OCI-LY1 (cell line): Measurements from ENCODE around the gene PDPN.

Experiments used
- EZH2 ChIP-seq: fragments of 200-600 bp; sonication (generic), shearing (Covaris generic); IDR thresholded peaks from 2 replicates; pipeline ENCODE4 v1.8.0; 2017; ENCODE audit warnings: borderline replicate concordance, mixed run types, mild to moderate bottlenecking, antibody characterized with exemption, low read length, moderate library complexity, mixed read lengths
- TF ChIP-seq, protein P1 (sequence below): fragments of 200-600 bp; sonication (generic), shearing (Covaris generic); IDR thresholded peaks from 2 replicates; pipeline ENCODE4 v1.5.1; 2017; ENCODE audit warnings: mild to moderate bottlenecking, antibody characterized with exemption, low read length, moderate library complexity, mixed read lengths

GRCh38 chr1:13576926-13577325, 6.7 kb upstream of the PDPN start:
- TF ChIP-seq, protein P1, sequence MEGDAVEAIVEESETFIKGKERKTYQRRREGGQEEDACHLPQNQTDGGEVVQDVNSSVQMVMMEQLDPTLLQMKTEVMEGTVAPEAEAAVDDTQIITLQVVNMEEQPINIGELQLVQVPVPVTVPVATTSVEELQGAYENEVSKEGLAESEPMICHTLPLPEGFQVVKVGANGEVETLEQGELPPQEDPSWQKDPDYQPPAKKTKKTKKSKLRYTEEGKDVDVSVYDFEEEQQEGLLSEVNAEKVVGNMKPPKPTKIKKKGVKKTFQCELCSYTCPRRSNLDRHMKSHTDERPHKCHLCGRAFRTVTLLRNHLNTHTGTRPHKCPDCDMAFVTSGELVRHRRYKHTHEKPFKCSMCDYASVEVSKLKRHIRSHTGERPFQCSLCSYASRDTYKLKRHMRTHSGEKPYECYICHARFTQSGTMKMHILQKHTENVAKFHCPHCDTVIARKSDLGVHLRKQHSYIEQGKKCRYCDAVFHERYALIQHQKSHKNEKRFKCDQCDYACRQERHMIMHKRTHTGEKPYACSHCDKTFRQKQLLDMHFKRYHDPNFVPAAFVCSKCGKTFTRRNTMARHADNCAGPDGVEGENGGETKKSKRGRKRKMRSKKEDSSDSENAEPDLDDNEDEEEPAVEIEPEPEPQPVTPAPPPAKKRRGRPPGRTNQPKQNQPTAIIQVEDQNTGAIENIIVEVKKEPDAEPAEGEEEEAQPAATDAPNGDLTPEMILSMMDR: no peak
- TF ChIP-seq EZH2: no peak
